ENCODE data around the gene TAF4. TPM values are rescaled to one million over a fixed set of nuclear protein-coding genes. Genes with fewer than 3 reads are reported as not detected.

TAF4 gene
- total RNA-seq, 4 donors from 2014 or later = 7.1 to 15.9 (median 11.9) TPM

- no peak for ATAC-seq (ENCODE audit: low FRiP score)
Observed at GRCh38 chr20:62008643-62009183, 57.0 kb downstream of the TAF4 start.

DNA sequence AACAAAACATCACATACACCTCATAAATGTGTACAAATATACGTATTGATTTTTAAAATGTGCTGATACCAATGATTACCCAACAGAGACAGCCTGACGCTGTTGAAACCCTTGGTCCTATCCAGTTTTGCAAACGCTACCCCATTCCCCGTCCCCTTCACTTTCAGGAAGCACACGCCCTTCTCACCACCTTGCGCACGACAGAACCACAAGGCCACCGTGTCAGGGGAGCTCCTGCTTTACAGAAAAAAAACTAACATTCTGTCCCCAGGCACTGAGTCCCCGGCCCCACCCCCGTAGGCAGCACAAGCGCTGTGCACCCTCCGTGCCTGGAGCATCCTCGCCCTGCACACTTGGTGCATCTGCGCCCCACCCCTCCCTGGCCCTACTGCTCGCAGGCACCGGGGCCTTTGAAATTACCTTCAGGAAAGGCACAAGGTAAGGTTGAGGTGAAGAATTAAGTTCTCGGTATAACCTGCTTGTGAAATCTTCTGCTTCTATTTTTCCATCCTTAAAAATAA is 58.5 kb downstream of the TAF4 start:
- ATAC-seq (ENCODE audit: low FRiP score) (no peak), DNase-seq (ENCODE audit: low spot score) (no peak)
- no peak for TF ChIP-seq CTCF (IDR thresholded peaks at IDR 0.05)

More at GRCh38 chr20:62008643-62009183, 57.0 kb downstream of the TAF4 start:
- no peak for DNase-seq (ENCODE audit: low spot score)
- TF ChIP-seq CTCF (IDR thresholded peaks at IDR 0.05) = no peak

DNA sequence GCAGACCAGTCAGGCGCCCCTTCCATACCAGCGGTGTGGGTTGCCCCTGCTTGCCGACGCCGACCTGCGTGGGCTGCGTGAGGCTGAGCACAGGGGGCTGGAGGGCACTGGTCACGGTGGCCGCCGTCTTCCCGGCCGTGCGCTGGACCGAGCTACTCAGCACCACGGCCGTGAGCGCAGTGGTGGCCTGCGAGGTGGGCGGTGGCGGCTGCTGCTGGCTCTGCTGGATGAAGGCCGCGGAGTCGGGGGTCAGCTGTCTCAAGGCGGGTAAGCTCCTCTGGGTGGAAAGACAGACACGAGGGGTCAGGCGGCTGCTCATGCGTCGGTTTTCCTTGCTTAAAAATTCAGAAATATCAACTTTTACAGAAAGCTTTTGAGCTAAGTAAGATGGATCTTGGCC is 59.2 kb downstream of the TAF4 start:
- no peak for TF ChIP-seq CTCF (IDR thresholded peaks at IDR 0.05)
- DNase-seq (ENCODE audit: low spot score) (no peak), ATAC-seq (ENCODE audit: low FRiP score) (no peak)

GRCh38 chr20:62004614-62005013 is 61.1 kb downstream of the TAF4 start:
- no peak for TF ChIP-seq CTCF (IDR thresholded peaks at IDR 0.05)
- DNase-seq (ENCODE audit: low spot score) = no peak
- ATAC-seq (ENCODE audit: low FRiP score) = no peak

DNA sequence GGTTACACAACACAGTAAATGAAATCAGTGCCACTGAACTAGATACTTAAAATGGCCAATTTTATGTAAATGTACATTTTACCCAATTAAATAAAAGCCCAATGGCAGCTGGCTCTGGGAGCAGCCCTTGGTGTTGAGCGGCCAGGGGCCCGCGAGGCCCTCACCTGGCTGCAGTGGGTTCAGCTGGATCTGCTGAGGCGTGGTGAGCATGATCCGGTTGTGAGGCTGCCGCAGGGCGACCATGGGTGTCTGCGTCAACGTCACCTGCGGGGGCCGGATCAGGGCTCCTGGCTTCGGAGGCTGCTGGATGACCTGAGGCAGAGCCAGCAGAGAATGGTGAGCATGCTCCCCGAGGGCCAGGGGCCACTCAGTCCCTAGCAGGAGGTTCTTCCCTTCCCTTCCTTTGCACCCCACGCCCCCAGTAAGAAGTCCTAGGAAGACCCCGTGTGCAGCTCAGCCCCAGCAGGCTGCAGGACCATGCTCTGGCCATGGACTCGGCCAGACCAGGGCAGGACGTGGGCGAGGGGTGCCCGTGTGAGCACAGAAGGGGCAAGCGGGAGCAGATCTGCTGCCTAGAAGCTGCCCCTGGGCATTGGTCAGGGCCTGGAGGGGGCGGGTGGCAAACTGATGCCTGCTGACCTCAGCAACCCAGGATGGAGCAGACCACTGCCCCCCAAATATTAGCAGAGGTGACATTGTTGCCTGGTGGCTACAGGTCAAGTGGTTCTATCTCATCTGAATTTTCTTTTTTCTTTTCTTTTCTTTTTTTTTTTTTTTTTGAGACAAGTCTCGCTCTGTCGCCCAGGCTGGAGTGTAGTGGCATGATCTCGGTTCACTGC is 61.9 kb downstream of the TAF4 start:
- no peak for ATAC-seq (ENCODE audit: low FRiP score)
- no peak for DNase-seq (ENCODE audit: low spot score)
- no peak for TF ChIP-seq CTCF (IDR thresholded peaks at IDR 0.05)

- DNase-seq (ENCODE audit: low spot score) = no peak
- TF ChIP-seq CTCF (IDR thresholded peaks at IDR 0.05) = no peak
- no peak for ATAC-seq (ENCODE audit: low FRiP score)
Observed at GRCh38 chr20:62002882-62003480, 62.7 kb downstream of the TAF4 start.

Data from omental fat pad (tissue), 4 donors.